Endodermal cell (in vitro differentiated cells): Measurements from ENCODE around the gene HACD2. TPM values are rescaled to one million over a fixed set of nuclear protein-coding genes. Genes with fewer than 3 reads are reported as not detected.

Experiments used
- DNase-seq: peaks from one replicate; pipeline ENCODE4 v3.0.0-alpha.2; 2017
- H3K27ac ChIP-seq: 2 replicates; pipeline ENCODE4 v1.5.1; 2013; ENCODE audit warnings: mild to moderate bottlenecking, low read depth, low read length, moderate library complexity
- H3K27me3 ChIP-seq: 2 replicates; pipeline ENCODE4 v1.6.1; 2013; ENCODE audit warnings: mild to moderate bottlenecking, low read length, moderate library complexity; ENCODE audit not compliant: insufficient read depth, control insufficient read depth, poor library complexity, severe bottlenecking
- H3K36me3 ChIP-seq: 2 replicates; pipeline ENCODE4 v1.7.0; 2013; ENCODE audit warnings: mild to moderate bottlenecking, low read length, moderate library complexity; ENCODE audit not compliant: control insufficient read depth, insufficient read depth
- H3K4me1 ChIP-seq: one replicate; pipeline ENCODE4 v1.7.0; 2013; ENCODE audit warnings: low read length; ENCODE audit not compliant: control insufficient read depth, insufficient read depth
- H3K4me3 ChIP-seq: 2 replicates; pipeline ENCODE4 v1.5.1; 2013; ENCODE audit warnings: mild to moderate bottlenecking, low read length, moderate library complexity
- H3K9ac ChIP-seq: 2 replicates; pipeline ENCODE4 v1.6.1; 2013; ENCODE audit warnings: mild to moderate bottlenecking, low read length, moderate library complexity; ENCODE audit not compliant: poor library complexity, severe bottlenecking; ENCODE audit errors: extremely low read depth
- H3K9me3 ChIP-seq: 2 replicates; pipeline ENCODE4 v1.6.1; 2013; ENCODE audit warnings: mild to moderate bottlenecking, low read length, moderate library complexity; ENCODE audit not compliant: control insufficient read depth
- H3K27ac Mint-ChIP-seq: 2 replicates; pipeline ENCODE4 v1.8.0; 2020; ENCODE audit warnings: mixed read lengths
- H3K27me3 Mint-ChIP-seq: 2 replicates; pipeline ENCODE4 v1.8.0; 2021; ENCODE audit warnings: mild to moderate bottlenecking, mixed read lengths; ENCODE audit not compliant: insufficient read depth
- H3K36me3 Mint-ChIP-seq: 2 replicates; pipeline ENCODE4 v1.8.0; 2020; ENCODE audit warnings: low read depth, mixed read lengths
- H3K4me1 Mint-ChIP-seq: 2 replicates; pipeline ENCODE4 v1.8.0; 2020; ENCODE audit warnings: mixed read lengths
- H3K4me3 Mint-ChIP-seq: 2 replicates; pipeline ENCODE4 v1.8.0; 2020; ENCODE audit warnings: mild to moderate bottlenecking, moderate library complexity, mixed read lengths
- H3K9me3 Mint-ChIP-seq: 2 replicates; pipeline ENCODE4 v1.8.0; 2020; ENCODE audit warnings: mild to moderate bottlenecking, mixed read lengths
- WGBS, 2 experiments: methylation state at CpG; one replicate each; pipeline versions ENCODE4 v1.1.5 to v1.1.7; 2013; ENCODE audit warnings: missing lambda C conversion rate in 2 of 2, mixed read lengths in 1 of 2; ENCODE audit not compliant: insufficient coverage in 1 of 2, insufficient read length in 1 of 2; 5-methylcytosine and 5-hydroxymethylcytosine counted together
- total RNA-seq, 2 donors: library from RNA; stranded (reverse); fragmentation: NEBNext Ultra II Directional in 1 of 2; extraction: Animal tissue kit (Norgen Biotek cat#: 25700) in 1 of 2; gene quantifications; 2 replicates in 1 of 2; 3 replicates in 1 of 2; pipeline ENCODE4 v1.2.1, GENCODE V29; 2021
- TF ChIP-seq, protein P1 (sequence below): fragments of 200-600 bp; sonication (generic); conservative IDR thresholded peaks from 2 replicates; pipeline ENCODE4 v1.5.0; 2021; ENCODE audit warnings: antibody characterized with exemption, mild to moderate bottlenecking

Gene HACD2
- total RNA-seq, 2 donors from 2014 or later = 32.5 to 48.7 TPM

DNA sequence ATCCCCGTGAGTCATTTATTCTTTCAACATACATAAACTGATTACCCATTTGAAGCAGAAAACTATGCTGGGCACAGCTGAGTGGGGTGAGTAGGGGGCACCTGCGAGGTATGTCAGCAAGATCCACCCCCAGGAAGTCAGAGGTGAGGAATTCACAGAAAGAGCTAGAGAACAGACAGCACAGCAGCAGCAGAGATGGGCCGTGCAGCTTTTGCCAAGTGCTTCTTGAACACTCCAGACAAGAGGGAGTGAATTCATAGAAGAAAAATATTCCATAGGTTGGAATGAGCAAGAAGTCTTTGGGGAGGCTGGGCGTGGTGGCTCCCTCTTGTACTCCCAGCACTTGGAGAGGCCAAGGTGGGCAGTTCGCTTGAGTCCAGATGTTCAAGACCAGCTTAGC, 126.6 kb downstream of the HACD2 start:
- Histone ChIP-seq H3K27ac (no peak overlapping the region), H3K9ac (no peak overlapping the region), H3K9me3 (no peaks in the 10 kb centered on the region), H3K4me3 (no peak overlapping the region), H3K4me1 (no peaks in the 10 kb centered on the region), H3K27me3 (no peaks in the 10 kb centered on the region), H3K36me3 (no peaks in the 10 kb centered on the region)
- 84 to 86% methylated on average over 4 to 5 of the region's 5 CpGs for WGBS, 2 experiments
- DNase-seq = no peak
- H3K9me3 Mint-ChIP-seq = no peaks in the 10 kb centered on the region
- H3K4me1 Mint-ChIP-seq = peaks cover 16% of the 10 kb centered on the region
- H3K4me3 Mint-ChIP-seq = no peak overlapping the region
- no peak overlapping the region for H3K27ac Mint-ChIP-seq
- H3K36me3 Mint-ChIP-seq = no peaks in the 10 kb centered on the region
- TF ChIP-seq, protein P1, sequence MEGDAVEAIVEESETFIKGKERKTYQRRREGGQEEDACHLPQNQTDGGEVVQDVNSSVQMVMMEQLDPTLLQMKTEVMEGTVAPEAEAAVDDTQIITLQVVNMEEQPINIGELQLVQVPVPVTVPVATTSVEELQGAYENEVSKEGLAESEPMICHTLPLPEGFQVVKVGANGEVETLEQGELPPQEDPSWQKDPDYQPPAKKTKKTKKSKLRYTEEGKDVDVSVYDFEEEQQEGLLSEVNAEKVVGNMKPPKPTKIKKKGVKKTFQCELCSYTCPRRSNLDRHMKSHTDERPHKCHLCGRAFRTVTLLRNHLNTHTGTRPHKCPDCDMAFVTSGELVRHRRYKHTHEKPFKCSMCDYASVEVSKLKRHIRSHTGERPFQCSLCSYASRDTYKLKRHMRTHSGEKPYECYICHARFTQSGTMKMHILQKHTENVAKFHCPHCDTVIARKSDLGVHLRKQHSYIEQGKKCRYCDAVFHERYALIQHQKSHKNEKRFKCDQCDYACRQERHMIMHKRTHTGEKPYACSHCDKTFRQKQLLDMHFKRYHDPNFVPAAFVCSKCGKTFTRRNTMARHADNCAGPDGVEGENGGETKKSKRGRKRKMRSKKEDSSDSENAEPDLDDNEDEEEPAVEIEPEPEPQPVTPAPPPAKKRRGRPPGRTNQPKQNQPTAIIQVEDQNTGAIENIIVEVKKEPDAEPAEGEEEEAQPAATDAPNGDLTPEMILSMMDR = no peak
- H3K27me3 Mint-ChIP-seq = peaks cover 10% of the 10 kb centered on the region

GRCh38 chr3:123457841-123458240, 127.0 kb downstream of the HACD2 start:
- Mint-ChIP-seq H3K36me3 (no peaks in the 10 kb centered on the region), H3K27ac (no peak overlapping the region), H3K4me3 (no peak overlapping the region), H3K4me1 (peaks cover 15% of the 10 kb centered on the region), H3K9me3 (no peaks in the 10 kb centered on the region), H3K27me3 (peaks cover 10% of the 10 kb centered on the region)
- Histone ChIP-seq H3K9ac (no peak overlapping the region), H3K4me3 (no peak overlapping the region), H3K27ac (no peak overlapping the region), H3K36me3 (no peaks in the 10 kb centered on the region), H3K27me3 (no peaks in the 10 kb centered on the region), H3K9me3 (no peaks in the 10 kb centered on the region), H3K4me1 (no peaks in the 10 kb centered on the region)
- WGBS, 2 experiments = 100% methylated on average over 1 of the region's 1 CpG; no CpG with 5 or more reads in 1 of the 2 experiments
- DNase-seq = peak; percentile 62
- TF ChIP-seq, protein P1 = no peak

- Mint-ChIP-seq H3K27me3 (peaks cover 28% of the 10 kb centered on the region), H3K36me3 (no peaks in the 10 kb centered on the region), H3K9me3 (no peaks in the 10 kb centered on the region), H3K4me3 (no peak overlapping the region), H3K4me1 (peaks cover 14% of the 10 kb centered on the region), H3K27ac (no peak overlapping the region)
- no peak for DNase-seq
- Histone ChIP-seq H3K36me3 (no peaks in the 10 kb centered on the region), H3K9me3 (no peaks in the 10 kb centered on the region), H3K9ac (no peak overlapping the region), H3K4me1 (no peaks in the 10 kb centered on the region), H3K27ac (no peak overlapping the region), H3K27me3 (peaks cover 29% of the 10 kb centered on the region), H3K4me3 (no peak overlapping the region)
- TF ChIP-seq, protein P1 = no peak
- 78 to 87% methylated on average over 3 of the region's 3 CpGs for WGBS, 2 experiments
Measured at GRCh38 chr3:123453675-123454074, 131.2 kb downstream of the HACD2 start.
